Lower lobe of right lung (tissue), 2 donors: Measurements from ENCODE around the gene TCF4. TPM values are rescaled to one million over a fixed set of nuclear protein-coding genes. Genes with fewer than 3 reads are reported as not detected.

Source experiments
- ATAC-seq, 2 donors: fragments of 200-7000 bp; cut with Tn5 transposase; one replicate each; pipeline ENCODE4 v1.9.1; 2020 to 2022; ENCODE audit warnings: mild to moderate bottlenecking in 2 of 2, moderate library complexity in 2 of 2
- DNase-seq: peaks from one replicate; pipeline ENCODE4 v3.0.0-alpha.2; 2020
- H3K27ac ChIP-seq: fragments of 200-600 bp; one replicate; pipeline ENCODE4 v1.8.0; 2022
- H3K27me3 ChIP-seq: fragments of 200-600 bp; one replicate; pipeline ENCODE4 v1.8.0; 2022; ENCODE audit warnings: low read depth
- H3K36me3 ChIP-seq: fragments of 200-600 bp; one replicate; pipeline ENCODE4 v1.8.0; 2022; ENCODE audit warnings: mild to moderate bottlenecking
- H3K4me1 ChIP-seq: fragments of 200-600 bp; one replicate; pipeline ENCODE4 v1.8.0; 2022
- H3K4me3 ChIP-seq: fragments of 200-600 bp; one replicate; pipeline ENCODE4 v1.8.0; 2022; ENCODE audit warnings: mild to moderate bottlenecking
- H3K9me3 ChIP-seq: fragments of 200-600 bp; one replicate; pipeline ENCODE4 v1.8.0; 2022
- intact Hi-C: fragments of 100-400 bp; cut with DNase I; formaldehyde crosslinking; loops from one replicate; pipeline ENCODE4 v1.11.0; 2022
- total RNA-seq: library from RNA; stranded (reverse); fragmentation: NEBNext Ultra II Directional; extraction: Animal tissue kit (Norgen Biotek cat#: 25700); gene quantifications from one replicate; pipeline ENCODE4 v1.2.1, GENCODE V29; 2021
- TF ChIP-seq, protein P1 (sequence below): fragments of 200-600 bp; IDR thresholded peaks from one replicate; pipeline ENCODE4 v1.8.0; 2022; ENCODE audit warnings: antibody characterized with exemption, mild to moderate bottlenecking
- donor health status: DM: no; HTN: yes; CAD: no; lungs with severe emphysema.

Gene TCF4
- total RNA-seq, 1 donor from 2014 or later = 112 TPM

DNA sequence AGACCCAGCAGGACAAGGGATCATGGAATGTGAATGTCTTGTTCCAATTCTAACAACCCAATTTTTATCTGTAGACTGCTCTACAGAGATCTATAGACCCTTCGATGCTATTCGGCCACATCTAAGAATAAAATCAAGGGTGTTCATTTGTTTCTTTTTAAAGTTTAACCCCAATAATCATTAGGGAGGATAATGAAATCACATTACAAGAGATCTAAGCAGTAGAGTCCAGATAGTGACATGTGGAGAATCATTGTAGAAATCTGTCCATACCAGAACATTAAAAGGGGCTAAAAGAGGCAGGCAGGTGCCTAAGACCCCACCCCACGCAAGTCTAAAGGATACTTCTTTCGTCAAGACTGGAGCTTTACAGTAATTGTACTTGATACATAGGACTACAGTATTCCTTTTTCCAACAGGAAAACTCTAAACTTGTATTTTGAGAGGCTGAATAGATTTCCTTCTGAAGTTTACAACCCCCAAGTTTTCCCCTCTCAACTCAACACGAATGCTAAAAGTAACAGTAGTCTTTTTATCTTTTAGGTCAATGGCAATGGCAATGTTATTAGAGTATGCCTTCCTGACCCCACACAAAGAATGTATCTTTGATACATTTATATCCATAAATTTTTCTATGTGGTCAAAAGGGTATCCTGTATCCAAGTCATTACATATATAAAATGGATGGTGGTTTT is 183.7 kb downstream of the TCF4 start:
- TF ChIP-seq, protein P1, sequence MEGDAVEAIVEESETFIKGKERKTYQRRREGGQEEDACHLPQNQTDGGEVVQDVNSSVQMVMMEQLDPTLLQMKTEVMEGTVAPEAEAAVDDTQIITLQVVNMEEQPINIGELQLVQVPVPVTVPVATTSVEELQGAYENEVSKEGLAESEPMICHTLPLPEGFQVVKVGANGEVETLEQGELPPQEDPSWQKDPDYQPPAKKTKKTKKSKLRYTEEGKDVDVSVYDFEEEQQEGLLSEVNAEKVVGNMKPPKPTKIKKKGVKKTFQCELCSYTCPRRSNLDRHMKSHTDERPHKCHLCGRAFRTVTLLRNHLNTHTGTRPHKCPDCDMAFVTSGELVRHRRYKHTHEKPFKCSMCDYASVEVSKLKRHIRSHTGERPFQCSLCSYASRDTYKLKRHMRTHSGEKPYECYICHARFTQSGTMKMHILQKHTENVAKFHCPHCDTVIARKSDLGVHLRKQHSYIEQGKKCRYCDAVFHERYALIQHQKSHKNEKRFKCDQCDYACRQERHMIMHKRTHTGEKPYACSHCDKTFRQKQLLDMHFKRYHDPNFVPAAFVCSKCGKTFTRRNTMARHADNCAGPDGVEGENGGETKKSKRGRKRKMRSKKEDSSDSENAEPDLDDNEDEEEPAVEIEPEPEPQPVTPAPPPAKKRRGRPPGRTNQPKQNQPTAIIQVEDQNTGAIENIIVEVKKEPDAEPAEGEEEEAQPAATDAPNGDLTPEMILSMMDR = no peak
- no peaks in the 10 kb centered on the region for H3K36me3 ChIP-seq
- no peak for ATAC-seq
- intact Hi-C loops = no loop called here
- H3K27ac ChIP-seq = peak overlapping the region; percentile 57
- H3K27me3 ChIP-seq = no peaks in the 10 kb centered on the region
- H3K9me3 ChIP-seq = no peaks in the 10 kb centered on the region
- DNase-seq = no peak
- no peak overlapping the region for H3K4me3 ChIP-seq
- peaks cover 13% of the 10 kb centered on the region for H3K4me1 ChIP-seq

DNA sequence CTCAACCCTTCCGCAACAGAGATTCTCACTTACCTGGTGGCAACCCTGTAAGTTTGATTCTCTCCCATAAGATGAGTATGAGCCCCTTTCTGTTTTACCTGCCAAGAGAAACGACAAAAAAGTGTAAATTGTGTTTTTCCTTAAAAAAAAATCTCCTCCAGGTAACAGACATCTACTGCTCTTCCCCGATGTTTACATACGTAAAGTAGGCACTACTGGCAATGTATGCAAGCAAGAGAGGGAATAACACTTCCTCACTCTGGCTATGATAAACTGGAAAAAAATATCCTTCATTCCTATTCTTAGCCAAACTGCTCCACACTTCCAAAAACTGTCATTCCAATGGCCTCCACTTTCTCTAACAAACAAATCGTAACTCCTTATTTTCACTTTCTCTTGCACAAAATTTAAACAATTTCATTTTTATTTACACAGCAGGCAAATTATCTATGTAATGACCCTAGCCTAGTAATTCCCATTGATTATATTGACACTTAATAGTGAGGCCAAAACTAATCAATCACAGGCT is 184.5 kb downstream of the TCF4 start:
- intact Hi-C loops = no loop called here
- peak overlapping the region; percentile 36 for H3K4me3 ChIP-seq
- H3K27ac ChIP-seq = peak overlapping the region; percentile 57
- H3K36me3 ChIP-seq = no peaks in the 10 kb centered on the region
- no peaks in the 10 kb centered on the region for H3K9me3 ChIP-seq
- DNase-seq = no peak
- H3K4me1 ChIP-seq = peaks cover 19% of the 10 kb centered on the region
- TF ChIP-seq, protein P1 = no peak
- H3K27me3 ChIP-seq = no peaks in the 10 kb centered on the region
- no peak for ATAC-seq

DNA sequence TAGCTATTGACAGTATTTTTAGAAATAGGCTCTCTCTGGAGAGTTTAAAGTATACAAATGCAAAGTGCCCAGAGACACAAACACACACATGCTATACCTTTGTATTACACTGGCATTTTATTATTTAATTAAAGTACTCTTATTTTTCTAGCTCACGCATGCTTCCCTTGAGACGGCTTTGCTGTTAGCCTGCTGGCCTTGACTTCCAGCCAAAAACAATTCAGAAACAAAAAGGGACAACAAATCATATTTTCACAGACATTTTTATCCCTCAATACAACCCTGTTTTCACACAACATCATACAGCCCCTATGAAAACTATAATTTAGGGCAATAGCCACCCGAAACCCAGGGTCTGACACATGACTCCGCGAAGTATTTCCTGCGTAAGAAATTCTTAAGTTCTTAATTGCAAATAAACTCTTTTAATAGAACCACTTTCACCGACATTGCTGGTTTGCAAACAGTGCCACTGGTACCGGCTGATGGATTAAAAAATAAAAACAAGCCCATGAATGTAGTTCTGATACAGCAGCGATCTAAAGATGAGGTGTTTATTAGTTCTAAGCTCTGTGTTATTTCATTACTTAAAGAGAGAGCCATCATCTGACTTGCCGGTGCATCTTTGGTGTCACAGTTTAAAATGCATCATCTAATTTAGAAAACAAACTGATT is 185.1 kb downstream of the TCF4 start:
- peak overlapping the region; percentile 57 for H3K27ac ChIP-seq
- peaks cover 22% of the 10 kb centered on the region for H3K4me1 ChIP-seq
- peak overlapping the region; percentile 36 for H3K4me3 ChIP-seq
- no peaks in the 10 kb centered on the region for H3K9me3 ChIP-seq
- TF ChIP-seq, protein P1 = no peak
- H3K27me3 ChIP-seq = no peaks in the 10 kb centered on the region
- H3K36me3 ChIP-seq = no peaks in the 10 kb centered on the region
- no peak for DNase-seq
- intact Hi-C loops = no loop called here
- ATAC-seq = no peak

DNA sequence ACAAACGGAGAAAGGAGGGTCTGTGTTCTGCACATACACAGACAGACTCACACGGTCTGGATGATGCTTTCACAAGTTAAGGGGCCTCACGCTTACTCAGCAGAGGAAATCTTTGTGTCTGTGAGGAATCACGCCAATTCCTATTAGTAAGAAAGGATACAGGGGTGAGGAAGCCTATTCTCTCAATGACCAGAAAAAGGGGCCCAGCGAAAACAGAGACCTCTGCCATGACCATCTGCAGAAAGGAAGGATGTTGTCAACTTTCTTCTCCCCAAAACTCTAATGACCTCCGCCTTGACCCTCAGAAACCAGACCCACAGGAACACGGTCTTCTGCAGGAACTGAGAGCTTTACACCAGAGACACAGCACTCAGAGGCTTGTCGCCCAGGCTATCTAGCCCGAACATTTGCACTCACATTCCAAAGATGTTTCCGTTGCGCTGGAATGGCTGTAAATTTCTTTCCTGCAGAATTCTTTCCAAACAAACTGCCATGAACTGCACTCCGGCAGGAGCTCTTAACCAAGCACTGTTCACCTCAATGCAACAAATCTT is 186.3 kb downstream of the TCF4 start:
- no peaks in the 10 kb centered on the region for H3K36me3 ChIP-seq
- no peaks in the 10 kb centered on the region for H3K9me3 ChIP-seq
- DNase-seq = no peak
- peaks cover 22% of the 10 kb centered on the region for H3K4me1 ChIP-seq
- intact Hi-C loops = no loop called here
- TF ChIP-seq, protein P1 = no peak
- peak overlapping the region; percentile 57 for H3K27ac ChIP-seq
- ATAC-seq = peak; percentile 55 to 63
- H3K4me3 ChIP-seq = peak overlapping the region; percentile 36
- H3K27me3 ChIP-seq = no peaks in the 10 kb centered on the region

DNA sequence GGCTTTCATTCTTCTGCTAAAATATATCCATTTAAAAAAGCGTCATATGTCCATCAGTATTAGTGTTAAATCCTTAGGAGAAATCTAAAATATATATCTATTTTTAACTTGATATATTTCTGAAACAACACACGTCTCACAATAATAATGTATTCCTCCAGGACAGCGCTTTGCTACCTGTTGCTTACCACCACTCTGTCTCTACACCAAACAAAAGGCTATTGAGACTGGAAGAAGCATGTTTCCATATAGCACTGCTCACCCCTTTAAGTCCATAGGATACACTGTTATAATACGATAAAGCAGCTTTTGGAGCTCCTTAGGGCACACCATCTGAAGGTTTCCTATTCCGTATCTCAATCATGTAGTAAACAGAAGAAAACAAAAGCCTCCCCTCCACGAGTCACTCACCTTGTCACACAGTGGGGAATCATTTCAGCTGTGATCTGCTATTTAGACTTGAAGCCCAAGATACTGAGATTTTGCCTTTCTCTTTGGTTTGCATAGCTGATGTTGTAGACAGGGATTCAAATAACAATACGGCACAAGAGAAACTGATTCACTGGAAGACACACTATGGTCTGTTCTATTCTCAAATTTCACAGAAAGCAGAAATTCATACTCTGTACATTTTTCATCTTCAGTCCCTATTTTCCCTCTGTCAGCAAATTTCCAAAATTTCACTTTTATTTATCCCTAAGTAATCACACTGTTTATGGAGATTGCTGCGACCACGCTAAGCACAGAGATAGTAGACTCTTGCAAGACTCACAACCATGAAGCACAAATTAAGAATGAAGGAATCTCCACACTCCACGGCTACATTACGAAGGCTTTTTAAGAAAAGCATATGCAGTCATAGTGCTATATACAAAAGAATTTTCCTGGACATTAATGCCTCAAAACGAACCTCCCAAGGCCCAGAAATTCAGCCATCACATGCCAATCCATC is 187.1 kb downstream of the TCF4 start:
- no peaks in the 10 kb centered on the region for H3K27me3 ChIP-seq
- H3K36me3 ChIP-seq = no peaks in the 10 kb centered on the region
- H3K4me3 ChIP-seq = peak overlapping the region; percentile 36
- intact Hi-C loops = no loop called here
- DNase-seq = no peak
- no peaks in the 10 kb centered on the region for H3K9me3 ChIP-seq
- H3K4me1 ChIP-seq = peaks cover 26% of the 10 kb centered on the region
- ATAC-seq = no peak
- TF ChIP-seq, protein P1 = no peak
- H3K27ac ChIP-seq = peak overlapping the region; percentile 57
